Measurements from ENCODE around the gene ZNF598.

DNA sequence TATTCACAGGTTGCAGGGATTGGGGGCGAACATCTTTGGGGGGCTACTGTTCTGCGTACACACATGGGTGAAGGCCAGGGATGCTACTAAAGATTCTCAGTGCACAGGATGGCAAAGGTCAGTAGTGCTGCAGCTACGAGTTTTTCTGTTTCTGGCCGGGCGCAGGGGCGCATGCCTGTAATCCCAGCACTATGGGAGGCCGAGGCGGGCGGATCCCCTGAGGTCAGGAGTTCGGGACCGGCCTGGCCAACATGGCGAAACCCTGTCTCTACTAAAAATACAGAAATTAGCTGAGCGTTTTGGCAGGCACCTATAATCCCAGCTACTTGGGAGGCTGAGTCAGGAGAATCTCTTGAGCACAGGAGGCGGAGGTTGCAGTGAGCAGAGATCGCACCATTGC lies 3.9 kb upstream of the ZNF598 start:
- TF ChIP-seq, protein P1, sequence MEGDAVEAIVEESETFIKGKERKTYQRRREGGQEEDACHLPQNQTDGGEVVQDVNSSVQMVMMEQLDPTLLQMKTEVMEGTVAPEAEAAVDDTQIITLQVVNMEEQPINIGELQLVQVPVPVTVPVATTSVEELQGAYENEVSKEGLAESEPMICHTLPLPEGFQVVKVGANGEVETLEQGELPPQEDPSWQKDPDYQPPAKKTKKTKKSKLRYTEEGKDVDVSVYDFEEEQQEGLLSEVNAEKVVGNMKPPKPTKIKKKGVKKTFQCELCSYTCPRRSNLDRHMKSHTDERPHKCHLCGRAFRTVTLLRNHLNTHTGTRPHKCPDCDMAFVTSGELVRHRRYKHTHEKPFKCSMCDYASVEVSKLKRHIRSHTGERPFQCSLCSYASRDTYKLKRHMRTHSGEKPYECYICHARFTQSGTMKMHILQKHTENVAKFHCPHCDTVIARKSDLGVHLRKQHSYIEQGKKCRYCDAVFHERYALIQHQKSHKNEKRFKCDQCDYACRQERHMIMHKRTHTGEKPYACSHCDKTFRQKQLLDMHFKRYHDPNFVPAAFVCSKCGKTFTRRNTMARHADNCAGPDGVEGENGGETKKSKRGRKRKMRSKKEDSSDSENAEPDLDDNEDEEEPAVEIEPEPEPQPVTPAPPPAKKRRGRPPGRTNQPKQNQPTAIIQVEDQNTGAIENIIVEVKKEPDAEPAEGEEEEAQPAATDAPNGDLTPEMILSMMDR (tag by site-specific recombination; IDR thresholded peaks at IDR 0.05), result no peak
- TF ChIP-seq ZBTB20 (tag by site-specific recombination; IDR thresholded peaks at IDR 0.05), result no peak
- TF ChIP-seq ZBTB21 (tag by site-specific recombination; IDR thresholded peaks at IDR 0.05), result no peak
- no peak for TF ChIP-seq ZNF140 (tag by site-specific recombination; IDR thresholded peaks at IDR 0.05)
- no peak for TF ChIP-seq TCF7L2 (IDR thresholded peaks at IDR 0.05; ENCODE audit: borderline replicate concordance, low read depth, low read length)
- TF ChIP-seq ZBTB48 (tag by site-specific recombination; IDR thresholded peaks at IDR 0.05), result no peak
- TF ChIP-seq ZNF76 (tag by site-specific recombination; IDR thresholded peaks at IDR 0.05; ENCODE audit: borderline replicate concordance, low read depth), result no peak
- no peak for TF ChIP-seq ZNF777 (tag by site-specific recombination; IDR thresholded peaks at IDR 0.05; ENCODE audit: borderline replicate concordance)
- TF ChIP-seq, protein P2, sequence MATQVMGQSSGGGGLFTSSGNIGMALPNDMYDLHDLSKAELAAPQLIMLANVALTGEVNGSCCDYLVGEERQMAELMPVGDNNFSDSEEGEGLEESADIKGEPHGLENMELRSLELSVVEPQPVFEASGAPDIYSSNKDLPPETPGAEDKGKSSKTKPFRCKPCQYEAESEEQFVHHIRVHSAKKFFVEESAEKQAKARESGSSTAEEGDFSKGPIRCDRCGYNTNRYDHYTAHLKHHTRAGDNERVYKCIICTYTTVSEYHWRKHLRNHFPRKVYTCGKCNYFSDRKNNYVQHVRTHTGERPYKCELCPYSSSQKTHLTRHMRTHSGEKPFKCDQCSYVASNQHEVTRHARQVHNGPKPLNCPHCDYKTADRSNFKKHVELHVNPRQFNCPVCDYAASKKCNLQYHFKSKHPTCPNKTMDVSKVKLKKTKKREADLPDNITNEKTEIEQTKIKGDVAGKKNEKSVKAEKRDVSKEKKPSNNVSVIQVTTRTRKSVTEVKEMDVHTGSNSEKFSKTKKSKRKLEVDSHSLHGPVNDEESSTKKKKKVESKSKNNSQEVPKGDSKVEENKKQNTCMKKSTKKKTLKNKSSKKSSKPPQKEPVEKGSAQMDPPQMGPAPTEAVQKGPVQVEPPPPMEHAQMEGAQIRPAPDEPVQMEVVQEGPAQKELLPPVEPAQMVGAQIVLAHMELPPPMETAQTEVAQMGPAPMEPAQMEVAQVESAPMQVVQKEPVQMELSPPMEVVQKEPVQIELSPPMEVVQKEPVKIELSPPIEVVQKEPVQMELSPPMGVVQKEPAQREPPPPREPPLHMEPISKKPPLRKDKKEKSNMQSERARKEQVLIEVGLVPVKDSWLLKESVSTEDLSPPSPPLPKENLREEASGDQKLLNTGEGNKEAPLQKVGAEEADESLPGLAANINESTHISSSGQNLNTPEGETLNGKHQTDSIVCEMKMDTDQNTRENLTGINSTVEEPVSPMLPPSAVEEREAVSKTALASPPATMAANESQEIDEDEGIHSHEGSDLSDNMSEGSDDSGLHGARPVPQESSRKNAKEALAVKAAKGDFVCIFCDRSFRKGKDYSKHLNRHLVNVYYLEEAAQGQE (tag by site-specific recombination; IDR thresholded peaks at IDR 0.05), result no peak
- TF ChIP-seq GFI1B (tag by site-specific recombination; IDR thresholded peaks at IDR 0.05), result no peak
- TF ChIP-seq ZNF626 (tag by site-specific recombination; IDR thresholded peaks at IDR 0.05), result no peak
- no peak for TF ChIP-seq ZNF558 (tag by site-specific recombination; IDR thresholded peaks at IDR 0.05)
